SK-N-MC (cell line): Measurements from ENCODE around the gene RTN4RL1.

Experiments
- DNase-seq: peaks from one replicate; pipeline ENCODE4 v3.0.0-alpha.2; 2011; ENCODE audit warnings: low read depth, low spot score
- H3K27ac ChIP-seq: fragments of 200-600 bp; sonication (generic); 2 replicates; pipeline ENCODE4 v1.5.1; 2016; ENCODE audit warnings: mixed run types
- H3K36me3 ChIP-seq: fragments of 200-600 bp; sonication (generic); 2 replicates; pipeline ENCODE4 v1.6.1; 2017; ENCODE audit warnings: antibody characterized with exemption, low read length, mixed read lengths; ENCODE audit not compliant: insufficient read depth
- H3K4me3 ChIP-seq: fragments of 200-600 bp; sonication (generic); 2 replicates; pipeline ENCODE4 v1.5.1; 2016
- H3K9ac ChIP-seq: fragments of 200-600 bp; sonication (generic); 2 replicates; pipeline ENCODE4 v1.8.0; 2017; ENCODE audit warnings: mixed run types, mixed read lengths; ENCODE audit not compliant: insufficient read length
- H3K9me3 ChIP-seq: fragments of 200-600 bp; sonication (generic); 2 replicates; pipeline ENCODE4 v1.6.1; 2017; ENCODE audit warnings: low read depth, mild to moderate bottlenecking, antibody characterized with exemption, low read length, moderate library complexity, mixed read lengths
- EZH2 ChIP-seq: fragments of 200-600 bp; sonication (generic); IDR thresholded peaks from one replicate; pipeline ENCODE4 v1.6.1; 2017; ENCODE audit warnings: antibody characterized with exemption
- FOXP2 ChIP-seq: optimal IDR thresholded peaks from 2 replicates; pipeline ENCODE3; 2011; ENCODE audit warnings: mild to moderate bottlenecking, moderate library complexity; ENCODE audit not compliant: insufficient read depth; ENCODE audit errors: extremely low read length, control extremely low read depth
- POLR2AphosphoS5 ChIP-seq: IDR thresholded peaks from 2 replicates; pipeline ENCODE4 v1.6.1; 2012; ENCODE audit warnings: mild to moderate bottlenecking, low read depth, low read length, borderline replicate concordance

Gene RTN4RL1

GRCh38 chr17:1940810-1941185 lies 84.3 kb downstream of the RTN4RL1 start:
- no peak for DNase-seq
- no peaks in the 10 kb centered on the region for H3K9me3 ChIP-seq
- H3K27ac ChIP-seq: no peak overlapping the region
- H3K4me3 ChIP-seq: no peak overlapping the region
- H3K9ac ChIP-seq: no peak overlapping the region
- no peaks in the 10 kb centered on the region for H3K36me3 ChIP-seq
- no peak for TF ChIP-seq FOXP2
- no peak for TF ChIP-seq EZH2
- no peak for TF ChIP-seq POLR2AphosphoS5

GRCh38 chr17:1939981-1940809 lies 84.9 kb downstream of the RTN4RL1 start:
- no peak for DNase-seq
- no peaks in the 10 kb centered on the region for H3K9me3 ChIP-seq
- TF ChIP-seq FOXP2 (no peak), EZH2 (no peak), POLR2AphosphoS5 (no peak)
- H3K27ac ChIP-seq: no peak overlapping the region
- H3K4me3 ChIP-seq: no peak overlapping the region
- H3K9ac ChIP-seq: no peak overlapping the region
- H3K36me3 ChIP-seq: no peaks in the 10 kb centered on the region

GRCh38 chr17:1937461-1937860 lies 87.7 kb downstream of the RTN4RL1 start:
- H3K9me3 ChIP-seq: no peaks in the 10 kb centered on the region
- H3K4me3 ChIP-seq: no peak overlapping the region
- no peak for DNase-seq
- H3K36me3 ChIP-seq: no peaks in the 10 kb centered on the region
- no peak overlapping the region for H3K27ac ChIP-seq
- no peak overlapping the region for H3K9ac ChIP-seq
- no peak for TF ChIP-seq EZH2
- no peak for TF ChIP-seq FOXP2
- no peak for TF ChIP-seq POLR2AphosphoS5

- H3K4me3 ChIP-seq: no peak overlapping the region
- H3K36me3 ChIP-seq: no peaks in the 10 kb centered on the region
- TF ChIP-seq EZH2 (no peak), FOXP2 (no peak), POLR2AphosphoS5 (no peak)
- no peaks in the 10 kb centered on the region for H3K9me3 ChIP-seq
- no peak for DNase-seq
- no peak overlapping the region for H3K9ac ChIP-seq
- no peak overlapping the region for H3K27ac ChIP-seq
These were observed 88.4 kb downstream of the RTN4RL1 start for GRCh38 chr17:1936766-1937165.

GRCh38 chr17:1934901-1935300 lies 90.2 kb downstream of the RTN4RL1 start:
- no peaks in the 10 kb centered on the region for H3K36me3 ChIP-seq
- H3K9me3 ChIP-seq: no peaks in the 10 kb centered on the region
- no peak overlapping the region for H3K9ac ChIP-seq
- H3K27ac ChIP-seq: no peak overlapping the region
- DNase-seq: no peak
- H3K4me3 ChIP-seq: no peak overlapping the region
- no peak for TF ChIP-seq POLR2AphosphoS5
- TF ChIP-seq FOXP2: no peak
- TF ChIP-seq EZH2: no peak

- no peaks in the 10 kb centered on the region for H3K36me3 ChIP-seq
- DNase-seq: no peak
- H3K9me3 ChIP-seq: no peaks in the 10 kb centered on the region
- H3K9ac ChIP-seq: no peak overlapping the region
- TF ChIP-seq EZH2 (no peak), FOXP2 (no peak), POLR2AphosphoS5 (no peak)
- H3K27ac ChIP-seq: no peak overlapping the region
- H3K4me3 ChIP-seq: no peak overlapping the region
These were observed 91.0 kb downstream of the RTN4RL1 start for GRCh38 chr17:1933875-1934715.

- Histone ChIP-seq H3K27ac (no peak overlapping the region), H3K36me3 (no peaks in the 10 kb centered on the region), H3K9ac (no peak overlapping the region), H3K4me3 (no peak overlapping the region), H3K9me3 (no peaks in the 10 kb centered on the region)
- DNase-seq: no peak
- TF ChIP-seq FOXP2 (no peak), EZH2 (no peak), POLR2AphosphoS5 (no peak)
These were observed 93.1 kb downstream of the RTN4RL1 start for GRCh38 chr17:1931844-1932579.

GRCh38 chr17:1930337-1930645 lies 94.8 kb downstream of the RTN4RL1 start:
- Histone ChIP-seq H3K4me3 (no peak overlapping the region), H3K9ac (no peak overlapping the region), H3K36me3 (no peaks in the 10 kb centered on the region), H3K27ac (no peak overlapping the region), H3K9me3 (no peaks in the 10 kb centered on the region)
- DNase-seq: no peak
- TF ChIP-seq EZH2: no peak
- TF ChIP-seq POLR2AphosphoS5: no peak
- no peak for TF ChIP-seq FOXP2
